Measurements from ENCODE around the gene SFXN3.
A peak's percentile ranks its signal among the peaks of the same experiment; 100 is the strongest.

The SFXN3 gene

DNA sequence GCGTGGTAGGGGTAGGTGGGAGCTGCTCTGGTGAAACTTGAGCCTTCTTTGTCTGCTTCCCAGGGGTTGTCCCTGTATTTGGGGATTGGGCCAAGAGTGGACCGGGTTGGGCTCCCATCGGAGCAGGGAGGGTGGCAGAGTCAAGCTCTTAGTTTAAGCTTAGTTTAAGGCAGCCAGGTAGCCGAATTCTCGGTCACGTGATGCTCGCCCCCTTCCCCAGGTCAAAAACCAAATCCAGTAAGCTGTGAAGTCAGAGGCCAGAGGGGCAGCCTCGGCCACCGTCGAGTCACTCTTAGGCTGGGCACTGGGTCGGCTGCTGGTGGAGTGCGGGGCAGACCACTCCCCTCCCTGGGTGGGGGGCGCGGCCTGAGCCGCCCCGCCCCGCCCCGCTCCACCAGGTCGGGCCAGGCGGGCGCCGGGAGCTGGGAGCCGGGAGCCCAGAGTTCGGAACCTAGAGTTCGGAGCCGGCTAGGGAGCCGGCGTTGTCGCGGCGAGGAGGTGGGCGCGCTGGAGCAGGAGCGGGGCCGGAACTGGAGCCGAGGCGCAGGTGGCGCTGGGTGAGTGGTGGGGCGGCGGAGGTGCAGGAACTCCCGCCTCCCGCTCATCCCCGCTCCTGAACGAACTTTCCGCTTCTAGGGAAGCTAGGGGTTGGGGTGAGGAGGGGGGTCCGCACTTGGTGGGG is 34.2 kb upstream of the SFXN3 start:
- no peak for TF ChIP-seq ZNF274 (IDR thresholded peaks at IDR 0.05; ENCODE audit: low read depth, low read length)
- H3K4me3 ChIP-seq (ENCODE audit: low read length): peak overlapping the region; percentile 77

DNA sequence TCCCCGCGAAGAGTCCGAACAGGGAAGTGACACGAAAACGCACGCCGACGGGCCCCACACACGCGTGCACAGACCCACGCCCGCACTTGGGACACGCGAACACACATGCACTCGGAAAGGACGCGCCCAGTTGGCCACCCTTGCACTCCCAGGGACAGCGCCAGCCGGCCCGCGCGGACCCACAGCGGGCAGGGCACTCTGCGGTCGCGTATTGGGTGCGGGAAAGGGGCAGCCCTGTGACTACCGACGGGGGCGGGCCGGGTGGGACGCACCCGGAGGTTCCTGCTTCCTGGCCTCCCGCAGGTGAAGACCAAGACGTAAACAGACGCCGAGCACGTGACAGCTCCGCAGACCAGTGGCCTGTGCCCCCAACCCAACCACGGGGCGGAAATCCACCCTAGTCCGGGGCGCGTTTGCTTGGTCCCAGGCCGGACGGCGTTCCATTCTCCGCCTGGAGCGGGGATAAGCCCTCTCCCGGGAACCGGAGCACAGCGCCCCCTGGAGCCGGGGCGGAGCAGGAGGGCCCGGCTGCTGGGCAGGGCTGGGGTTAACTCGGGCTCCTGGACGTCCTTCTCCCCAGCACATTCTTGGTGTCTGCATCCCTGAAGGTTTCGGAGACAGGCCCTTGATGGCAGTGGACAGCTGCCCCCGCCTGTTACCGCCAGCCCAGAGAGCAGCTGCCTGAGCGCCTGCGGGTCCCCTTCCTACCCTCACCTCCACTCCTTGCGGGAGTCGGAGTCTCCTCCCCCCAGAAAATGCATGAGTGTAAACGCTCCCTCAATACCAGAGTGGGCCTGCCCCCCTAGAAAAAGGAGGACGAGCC is 33.5 kb upstream of the SFXN3 start:
- peak overlapping the region; percentile 77 for H3K4me3 ChIP-seq (ENCODE audit: low read length)
- TF ChIP-seq ZNF274 (IDR thresholded peaks at IDR 0.05; ENCODE audit: low read depth, low read length): no peak

DNA sequence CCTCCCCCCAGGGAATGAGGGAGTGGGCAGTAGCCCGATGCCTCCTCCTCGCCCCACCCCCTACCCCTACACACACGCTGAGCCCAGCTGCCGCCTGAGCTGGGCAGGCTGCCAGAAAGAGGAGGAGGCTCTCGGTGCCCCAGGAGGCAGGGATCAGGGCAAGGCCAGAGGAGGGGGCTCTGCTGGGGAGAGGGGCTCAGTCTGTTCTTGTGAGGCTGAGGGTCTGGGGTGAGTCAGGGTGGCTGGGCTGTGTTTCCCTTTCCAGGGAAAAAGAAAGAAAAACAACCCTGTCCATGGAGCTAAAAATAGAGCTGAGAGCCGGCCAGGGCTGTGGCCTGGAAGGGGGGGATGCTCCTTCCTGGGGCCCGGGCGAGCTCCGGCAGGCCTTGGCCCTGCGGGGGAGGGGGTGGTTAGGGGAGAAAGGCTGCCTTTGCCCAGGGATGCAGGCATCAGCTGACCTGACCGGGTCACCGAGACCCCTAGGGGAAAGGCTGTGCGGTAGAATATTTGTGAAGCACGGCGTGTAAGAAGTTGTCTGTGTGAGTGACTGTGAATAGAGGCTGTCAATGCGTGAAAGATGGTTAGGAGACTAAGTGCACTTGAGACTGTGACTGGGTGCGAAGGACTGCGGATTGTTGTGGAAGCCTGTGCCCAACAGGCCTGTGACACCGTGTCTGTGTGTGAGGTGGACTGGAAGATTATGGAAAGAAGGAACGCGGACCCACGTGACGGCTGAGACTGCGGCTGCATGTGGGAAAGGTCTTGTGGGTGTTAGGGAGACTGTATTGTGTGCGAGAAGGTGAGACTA is 32.6 kb upstream of the SFXN3 start:
- peak overlapping the region; percentile 77; the same call in 1 of the 2 replicates for H3K4me3 ChIP-seq (ENCODE audit: low read length)
- TF ChIP-seq ZNF274 (IDR thresholded peaks at IDR 0.05; ENCODE audit: low read depth, low read length): no peak

DNA sequence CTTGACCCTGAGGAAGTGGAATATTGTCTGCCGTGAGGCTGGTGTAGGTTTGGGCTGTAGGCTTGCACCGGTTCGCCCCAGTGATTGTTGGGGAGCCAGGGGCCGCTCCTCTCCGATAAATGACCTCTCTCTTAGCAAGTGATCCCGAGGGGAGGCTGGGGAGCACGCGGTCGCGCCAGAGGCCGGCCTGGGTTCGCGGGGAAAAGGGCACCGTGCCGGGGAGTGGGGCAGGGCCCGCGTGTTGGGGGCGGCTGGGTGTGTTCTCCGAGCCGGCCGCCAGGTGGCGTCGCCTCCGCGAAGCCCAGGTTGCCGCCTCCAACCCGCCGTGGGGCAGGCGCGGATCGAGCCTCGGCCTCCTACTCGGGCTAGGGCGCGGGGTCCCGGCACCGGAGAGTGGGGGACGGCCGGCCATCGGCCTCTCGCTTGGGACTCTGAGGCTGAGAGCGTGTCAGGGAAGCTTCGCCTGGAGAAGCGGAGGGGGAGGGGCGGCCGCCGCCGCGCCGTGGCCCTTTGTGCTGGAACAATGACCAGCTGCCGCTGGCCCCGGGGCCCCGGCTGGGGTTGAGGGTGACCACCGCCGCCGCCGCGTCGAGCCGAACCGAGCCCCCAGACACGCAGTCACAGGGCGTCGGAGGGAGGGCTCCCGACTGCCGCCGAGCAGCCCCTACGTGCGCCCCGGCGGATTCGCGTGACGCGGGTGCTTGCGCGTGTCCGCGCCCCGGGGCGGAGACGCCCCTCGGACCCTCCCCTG is 31.9 kb upstream of the SFXN3 start:
- peak overlapping the region; percentile 77; the same call in 1 of the 2 replicates for H3K4me3 ChIP-seq (ENCODE audit: low read length)
- TF ChIP-seq ZNF274 (IDR thresholded peaks at IDR 0.05; ENCODE audit: low read depth, low read length): no peak

DNA sequence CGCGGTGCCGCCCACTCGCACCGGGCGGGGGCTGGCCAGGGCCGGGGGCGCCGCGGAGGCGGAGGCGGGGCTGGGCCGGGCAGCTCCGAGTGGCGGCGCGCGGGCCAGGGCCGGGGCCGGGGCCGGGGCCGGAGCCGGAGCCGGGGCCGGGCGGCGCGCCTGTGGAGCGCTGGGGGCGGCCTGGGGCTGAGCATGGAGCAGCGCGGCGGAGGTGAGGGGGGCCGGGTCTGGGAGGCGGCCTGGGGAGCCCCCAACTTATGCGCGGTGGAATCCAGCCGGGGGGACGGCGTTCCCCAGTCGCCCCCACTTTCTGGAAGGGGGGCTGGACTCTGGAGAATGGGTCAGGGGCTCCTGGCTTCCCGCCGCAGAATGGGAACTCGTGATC is 31.3 kb upstream of the SFXN3 start, which contains the start of gene LZTS2:
TSS of gene LZTS2 (plus strand) at position 67 of the 385 bp plus-strand sequence. CDS start 2,731 bp downstream, outside the sequence.
- no peak for TF ChIP-seq ZNF274 (IDR thresholded peaks at IDR 0.05; ENCODE audit: low read depth, low read length)
- peak within 1 kb of the TSS; percentile 77 for H3K4me3 ChIP-seq (ENCODE audit: low read length)

DNA sequence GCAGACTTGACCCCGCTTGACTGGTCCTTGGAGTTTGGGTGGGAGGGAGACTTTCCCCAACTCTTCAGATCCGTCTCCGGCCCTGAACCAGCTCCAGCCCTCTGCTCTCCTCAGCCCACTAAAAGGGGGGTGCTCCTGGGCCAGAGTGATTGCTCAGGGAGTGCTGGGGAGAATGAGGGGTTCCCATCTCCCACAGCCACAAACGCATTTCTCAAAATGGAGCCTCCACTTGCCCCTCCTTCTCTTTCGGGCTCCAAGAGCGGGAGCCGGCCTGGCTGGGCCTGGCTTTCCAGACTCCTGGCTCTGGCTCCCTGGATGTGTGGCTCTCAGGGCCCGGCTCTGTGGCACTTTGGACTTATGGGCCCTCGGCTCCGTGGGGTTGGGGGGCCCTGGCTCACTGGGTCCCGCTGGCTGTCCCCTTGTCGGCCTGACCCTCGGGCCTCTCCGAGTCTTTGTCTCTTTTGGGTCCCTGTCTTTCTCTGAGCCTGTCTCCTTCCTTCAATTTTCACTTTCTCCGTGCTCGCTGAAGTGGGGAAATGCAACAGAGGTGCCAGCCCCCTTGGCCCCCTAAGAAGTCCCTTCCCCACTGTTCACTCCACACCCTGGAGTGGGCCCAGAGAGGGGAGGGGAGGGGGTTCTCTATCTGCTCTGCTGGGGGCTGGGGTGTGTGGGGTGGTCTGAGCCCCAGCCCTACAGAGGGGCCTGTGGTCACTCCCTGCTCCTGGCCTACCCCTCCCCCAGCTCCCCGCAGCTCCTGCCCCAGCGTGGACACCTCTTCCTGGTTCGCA is 30.7 kb upstream of the SFXN3 start:
- no peak for TF ChIP-seq ZNF274 (IDR thresholded peaks at IDR 0.05; ENCODE audit: low read depth, low read length)
- H3K4me3 ChIP-seq (ENCODE audit: low read length): peak overlapping the region; percentile 77

DNA sequence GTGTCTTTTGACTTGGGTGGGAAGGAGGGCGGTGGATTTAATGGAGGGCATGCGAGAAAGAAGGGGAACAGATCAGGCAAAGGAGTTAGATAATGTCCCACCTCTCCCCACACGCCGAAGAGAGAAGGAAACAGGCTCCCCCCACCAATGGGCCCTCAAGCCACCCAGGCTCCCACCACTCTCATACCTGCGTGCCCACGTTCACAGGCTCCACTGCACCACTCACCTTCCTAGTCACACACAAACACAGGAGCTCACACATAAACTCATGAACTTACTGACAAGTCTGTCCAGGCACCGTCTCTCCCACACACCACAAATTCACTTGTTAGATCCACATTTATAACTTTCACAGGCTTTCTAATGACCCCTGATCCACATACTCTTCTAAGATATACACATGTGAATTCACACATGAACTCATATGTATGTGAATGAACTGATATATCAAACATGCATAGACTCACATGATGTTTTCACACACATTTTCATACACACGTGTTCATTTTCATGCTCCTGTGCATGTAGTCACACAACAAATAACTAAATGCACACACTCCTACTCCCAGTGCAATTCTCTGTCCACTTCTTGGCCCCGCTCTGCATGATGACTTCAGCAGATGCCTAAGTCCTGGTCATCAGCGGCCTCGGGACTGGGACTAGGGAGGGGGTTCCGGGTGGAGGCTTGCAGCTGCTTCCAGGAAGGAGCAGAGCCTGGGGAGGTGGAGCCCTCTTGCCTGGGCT is 29.9 kb upstream of the SFXN3 start:
- no peak overlapping the region; the same call in 1 of the 2 replicates for H3K4me3 ChIP-seq (ENCODE audit: low read length)
- TF ChIP-seq ZNF274 (IDR thresholded peaks at IDR 0.05; ENCODE audit: low read depth, low read length): no peak

DNA sequence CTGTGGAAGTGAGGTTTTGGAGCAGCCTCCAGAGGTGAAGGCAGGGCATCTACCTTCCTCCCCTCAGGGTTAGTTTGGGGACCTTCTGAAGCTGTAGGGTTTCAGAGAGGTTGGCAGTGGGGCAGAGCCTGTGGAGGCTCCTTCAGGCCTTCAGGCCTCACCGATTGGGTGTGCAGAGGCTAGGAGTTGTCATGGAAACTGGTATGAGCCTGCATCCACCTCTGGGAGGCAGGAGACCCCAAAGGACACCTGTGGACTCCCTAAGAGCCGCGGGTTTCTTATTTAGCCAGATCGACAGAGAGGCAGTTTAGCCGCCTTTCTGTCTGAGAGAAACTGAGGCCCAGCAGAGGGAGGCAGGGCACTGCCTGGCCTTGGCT is 29.4 kb upstream of the SFXN3 start:
- no peak for TF ChIP-seq ZNF274 (IDR thresholded peaks at IDR 0.05; ENCODE audit: low read depth, low read length)
- H3K4me3 ChIP-seq (ENCODE audit: low read length): no peak overlapping the region

DNA sequence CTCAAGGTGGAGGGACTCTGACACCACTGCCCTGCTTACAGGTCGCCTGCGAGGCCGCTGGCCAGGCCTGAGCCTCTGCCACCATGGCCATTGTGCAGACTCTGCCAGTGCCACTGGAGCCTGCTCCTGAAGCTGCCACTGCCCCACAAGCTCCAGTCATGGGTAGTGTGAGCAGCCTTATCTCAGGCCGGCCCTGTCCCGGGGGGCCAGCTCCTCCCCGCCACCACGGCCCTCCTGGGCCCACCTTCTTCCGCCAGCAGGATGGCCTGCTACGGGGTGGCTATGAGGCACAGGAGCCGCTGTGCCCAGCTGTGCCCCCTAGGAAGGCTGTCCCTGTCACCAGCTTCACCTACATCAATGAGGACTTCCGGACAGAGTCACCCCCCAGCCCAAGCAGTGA is 28.6 kb upstream of the SFXN3 start:
- TF ChIP-seq ZNF274 (IDR thresholded peaks at IDR 0.05; ENCODE audit: low read depth, low read length): no peak
- H3K4me3 ChIP-seq (ENCODE audit: low read length): no peak overlapping the region

DNA sequence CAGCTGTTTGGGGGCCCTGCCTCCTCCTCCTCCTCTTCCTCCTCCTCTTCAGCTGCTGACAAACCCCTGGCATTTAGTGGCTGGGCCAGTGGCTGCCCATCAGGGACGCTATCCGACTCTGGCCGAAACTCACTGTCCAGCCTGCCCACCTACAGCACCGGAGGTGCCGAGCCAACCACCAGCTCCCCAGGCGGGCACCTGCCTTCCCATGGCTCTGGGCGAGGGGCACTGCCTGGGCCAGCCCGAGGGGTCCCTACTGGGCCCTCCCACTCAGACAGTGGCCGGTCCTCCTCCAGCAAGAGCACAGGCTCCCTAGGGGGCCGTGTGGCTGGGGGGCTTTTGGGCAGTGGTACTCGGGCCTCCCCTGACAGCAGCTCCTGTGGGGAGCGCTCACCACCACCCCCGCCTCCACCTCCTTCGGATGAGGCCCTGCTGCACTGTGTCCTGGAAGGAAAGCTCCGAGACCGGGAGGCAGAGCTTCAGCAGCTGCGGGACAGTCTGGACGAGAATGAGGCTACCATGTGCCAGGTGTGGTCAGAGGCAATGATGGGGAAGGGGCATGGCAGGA is 27.3 kb upstream of the SFXN3 start:
- no peak for TF ChIP-seq ZNF274 (IDR thresholded peaks at IDR 0.05; ENCODE audit: low read depth, low read length)
- H3K4me3 ChIP-seq (ENCODE audit: low read length): no peak overlapping the region

DNA sequence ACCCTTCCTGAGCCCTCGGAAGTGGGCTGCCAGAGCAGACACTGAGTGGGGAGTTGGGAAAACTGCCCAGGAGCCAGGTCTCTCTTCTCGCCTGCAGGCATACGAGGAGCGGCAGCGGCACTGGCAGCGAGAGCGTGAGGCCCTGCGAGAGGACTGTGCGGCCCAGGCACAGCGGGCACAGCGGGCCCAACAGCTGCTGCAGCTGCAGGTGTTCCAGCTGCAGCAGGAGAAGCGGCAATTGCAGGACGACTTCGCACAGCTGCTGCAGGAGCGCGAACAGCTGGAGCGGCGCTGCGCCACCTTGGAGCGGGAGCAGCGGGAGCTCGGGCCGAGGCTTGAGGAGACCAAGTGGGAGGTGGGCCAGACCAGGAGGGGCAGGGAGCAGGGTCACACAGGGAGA is 25.7 kb upstream of the SFXN3 start:
- no peak overlapping the region for H3K4me3 ChIP-seq (ENCODE audit: low read length)
- TF ChIP-seq ZNF274 (IDR thresholded peaks at IDR 0.05; ENCODE audit: low read depth, low read length): no peak
